Measurements from ENCODE around the gene THRA.

THRA gene

DNA sequence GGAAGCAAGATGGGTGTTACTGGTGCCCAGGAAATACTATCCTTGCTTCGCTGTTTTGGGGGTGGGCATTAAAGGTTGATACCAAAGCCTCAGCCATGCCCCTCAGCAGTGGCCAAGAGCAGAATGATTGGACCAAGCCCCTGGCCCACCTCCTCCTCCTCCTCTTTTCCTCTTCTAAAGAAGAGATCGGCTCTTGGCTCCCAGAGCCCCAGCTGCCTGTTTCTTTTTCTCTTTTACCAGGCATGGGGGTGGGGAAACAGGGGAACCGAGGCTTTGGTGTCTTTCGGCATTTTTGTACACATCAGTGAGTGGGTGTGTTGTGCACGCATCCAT, 5.8 kb downstream of the THRA start:
- DNase-seq (no peak), ATAC-seq (no peak)
- Mint-ChIP-seq H3K27me3 (no peaks in the 10 kb centered on the region), H3K4me1 (peaks cover 73% of the 10 kb centered on the region), H3K27ac (peak overlapping the region; percentile 95), H3K36me3 (ENCODE audit: low read depth) (no peaks in the 10 kb centered on the region), H3K9me3 (no peaks in the 10 kb centered on the region), H3K4me3 (peak overlapping the region; percentile 80)

GRCh38 chr17:40068917-40069750, 6.4 kb downstream of the THRA start:
- H3K4me1 Mint-ChIP-seq: peaks cover 69% of the 10 kb centered on the region
- no peaks in the 10 kb centered on the region for H3K27me3 Mint-ChIP-seq
- ATAC-seq (peak; percentile 42), DNase-seq (peak; percentile 83)
- H3K4me3 Mint-ChIP-seq: peak overlapping the region; percentile 80
- no peaks in the 10 kb centered on the region for H3K36me3 Mint-ChIP-seq (ENCODE audit: low read depth)
- peak overlapping the region; percentile 95 for H3K27ac Mint-ChIP-seq
- H3K9me3 Mint-ChIP-seq: no peaks in the 10 kb centered on the region

DNA sequence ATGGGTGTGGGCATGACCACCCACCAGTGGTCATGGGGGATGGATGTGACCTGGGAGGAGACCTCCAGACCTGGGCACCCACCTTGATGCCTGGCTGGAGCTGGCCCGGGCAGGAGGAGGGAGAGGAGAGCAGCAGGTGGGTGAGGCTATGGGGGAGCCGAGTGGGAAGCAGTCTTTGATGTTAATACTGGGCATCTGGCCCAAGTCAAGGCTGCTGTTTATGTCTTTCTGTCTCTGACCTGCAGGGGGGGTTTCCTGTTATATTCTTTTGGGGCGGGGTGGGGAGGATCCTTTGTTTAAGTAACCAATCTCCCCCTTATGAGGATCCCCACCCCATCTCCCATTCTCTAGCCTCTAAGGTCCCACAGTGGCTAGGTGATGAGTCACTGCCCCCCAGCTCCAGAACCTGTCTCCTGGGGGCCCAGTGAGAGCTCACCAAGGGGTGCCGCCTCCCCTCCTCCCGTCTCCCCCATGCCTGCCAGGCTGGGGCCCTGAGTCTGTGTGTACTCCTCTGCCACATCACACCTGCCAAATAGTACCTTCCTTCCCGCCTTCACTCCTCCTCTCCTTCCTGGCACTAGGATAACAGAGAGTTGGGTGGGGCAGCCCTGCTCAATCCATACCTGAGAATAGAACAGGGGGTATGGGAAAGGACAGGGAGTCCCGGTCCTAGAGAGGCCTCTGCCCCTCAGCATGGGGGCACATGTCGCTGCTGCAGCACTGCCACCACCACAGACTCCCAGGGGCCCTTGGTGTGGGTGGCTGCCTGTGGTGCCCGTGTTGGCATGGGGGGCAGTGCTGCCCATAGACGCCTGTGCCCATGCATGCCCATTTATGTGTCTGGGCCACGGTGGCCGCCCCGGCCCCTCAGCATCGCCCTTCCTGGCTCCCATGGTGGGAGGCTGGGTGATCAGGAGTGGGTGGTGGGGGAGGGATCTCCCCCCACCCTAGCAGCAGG, 7.3 kb downstream of the THRA start:
- peaks cover 66% of the 10 kb centered on the region for H3K4me1 Mint-ChIP-seq
- peak overlapping the region; percentile 95 for H3K27ac Mint-ChIP-seq
- peak; percentile 47 for DNase-seq
- peak; percentile 58 for ATAC-seq
- no peaks in the 10 kb centered on the region for H3K27me3 Mint-ChIP-seq
- no peaks in the 10 kb centered on the region for H3K9me3 Mint-ChIP-seq
- peak overlapping the region; percentile 80 for H3K4me3 Mint-ChIP-seq
- no peaks in the 10 kb centered on the region for H3K36me3 Mint-ChIP-seq (ENCODE audit: low read depth)

- DNase-seq: no peak
- H3K9me3 Mint-ChIP-seq: no peaks in the 10 kb centered on the region
- ATAC-seq: no peak
- no peaks in the 10 kb centered on the region for H3K27me3 Mint-ChIP-seq
- H3K27ac Mint-ChIP-seq: peak overlapping the region; percentile 95
- peak overlapping the region; percentile 26 for H3K4me3 Mint-ChIP-seq
- peaks cover 70% of the 10 kb centered on the region for H3K4me1 Mint-ChIP-seq
- no peaks in the 10 kb centered on the region for H3K36me3 Mint-ChIP-seq (ENCODE audit: low read depth)
These were observed 8.0 kb downstream of the THRA start for GRCh38 chr17:40070709-40071312.

GRCh38 chr17:40071313-40072039, 8.7 kb downstream of the THRA start:
- ATAC-seq (no peak), DNase-seq (no peak)
- peaks cover 74% of the 10 kb centered on the region for H3K4me1 Mint-ChIP-seq
- no peak overlapping the region for H3K4me3 Mint-ChIP-seq
- H3K36me3 Mint-ChIP-seq (ENCODE audit: low read depth): no peaks in the 10 kb centered on the region
- H3K9me3 Mint-ChIP-seq: no peaks in the 10 kb centered on the region
- no peaks in the 10 kb centered on the region for H3K27me3 Mint-ChIP-seq
- peak overlapping the region; percentile 95 for H3K27ac Mint-ChIP-seq

DNA sequence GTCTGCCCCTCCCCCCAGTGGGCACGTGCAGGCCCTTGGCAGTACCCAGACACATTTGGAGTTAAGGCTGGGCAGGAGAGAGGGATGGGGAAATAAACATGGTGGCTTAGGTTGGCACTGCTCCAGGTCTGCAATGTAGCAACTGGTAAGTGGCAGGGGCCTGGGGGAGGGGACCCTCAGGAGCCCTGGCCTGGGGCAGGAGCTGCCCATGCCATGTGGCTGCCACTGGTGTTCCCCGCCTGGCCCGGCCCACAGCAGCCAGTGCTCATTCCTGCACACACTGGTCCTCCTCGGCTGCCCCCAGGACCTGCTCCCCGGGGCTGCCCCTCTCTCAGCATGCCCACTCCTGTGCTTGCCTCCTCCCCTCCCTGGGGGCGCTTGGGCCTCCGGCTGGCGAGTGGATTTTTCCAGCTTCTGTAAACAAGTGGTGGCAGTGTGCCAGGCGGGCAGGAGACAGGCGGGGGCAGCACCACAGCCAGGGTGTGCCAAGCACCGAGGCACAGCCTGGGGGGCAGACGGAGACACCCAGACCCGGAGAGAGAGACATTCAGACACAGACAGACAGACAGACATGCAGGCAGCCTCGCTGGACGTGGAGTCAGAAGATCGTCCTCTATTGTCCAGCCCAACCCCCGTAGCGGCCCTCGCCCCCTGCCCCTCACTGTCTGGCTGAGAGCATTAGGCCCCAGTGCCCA, 9.4 kb downstream of the THRA start:
- H3K36me3 Mint-ChIP-seq (ENCODE audit: low read depth): no peaks in the 10 kb centered on the region
- no peak for ATAC-seq
- no peak overlapping the region for H3K27ac Mint-ChIP-seq
- H3K9me3 Mint-ChIP-seq: no peaks in the 10 kb centered on the region
- no peaks in the 10 kb centered on the region for H3K27me3 Mint-ChIP-seq
- no peak overlapping the region for H3K4me3 Mint-ChIP-seq
- peaks cover 74% of the 10 kb centered on the region for H3K4me1 Mint-ChIP-seq
- DNase-seq: no peak

DNA sequence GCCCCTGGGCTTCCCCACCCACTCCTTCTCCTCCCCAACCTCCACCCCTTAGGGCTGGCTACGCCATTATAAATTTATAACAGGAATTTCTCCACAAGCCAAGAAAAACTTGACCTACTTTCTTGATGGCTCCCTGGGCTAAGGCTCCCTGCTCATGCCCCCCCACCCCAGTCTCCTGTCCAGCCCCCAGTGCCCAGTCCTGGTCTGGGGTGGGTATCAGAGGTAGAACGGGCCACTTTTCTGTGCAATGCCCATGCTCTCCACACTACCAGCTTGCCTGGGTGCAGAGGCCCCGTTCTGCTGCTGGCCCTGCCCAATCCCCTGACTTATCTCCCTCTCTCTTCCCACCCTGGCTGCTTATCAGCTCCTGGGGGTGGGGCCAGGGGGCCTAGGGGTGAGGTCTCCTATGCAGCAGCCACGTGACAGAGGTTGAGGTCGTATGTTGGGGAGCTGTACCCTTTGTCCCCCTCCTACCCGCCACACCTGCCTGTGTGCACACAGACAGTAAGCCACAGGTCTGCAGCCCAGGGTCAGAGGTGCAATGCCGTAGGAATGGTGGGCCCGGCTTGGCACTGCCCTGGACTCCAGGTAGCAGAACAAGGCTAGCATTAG, 10.1 kb downstream of the THRA start:
- no peak overlapping the region for H3K4me3 Mint-ChIP-seq
- no peaks in the 10 kb centered on the region for H3K9me3 Mint-ChIP-seq
- H3K36me3 Mint-ChIP-seq (ENCODE audit: low read depth): no peaks in the 10 kb centered on the region
- ATAC-seq: no peak
- H3K4me1 Mint-ChIP-seq: peaks cover 67% of the 10 kb centered on the region
- no peak overlapping the region for H3K27ac Mint-ChIP-seq
- no peaks in the 10 kb centered on the region for H3K27me3 Mint-ChIP-seq
- DNase-seq: no peak

- DNase-seq (no peak), ATAC-seq (no peak)
- no peaks in the 10 kb centered on the region for H3K27me3 Mint-ChIP-seq
- H3K9me3 Mint-ChIP-seq: no peaks in the 10 kb centered on the region
- H3K4me1 Mint-ChIP-seq: peaks cover 61% of the 10 kb centered on the region
- no peaks in the 10 kb centered on the region for H3K36me3 Mint-ChIP-seq (ENCODE audit: low read depth)
- no peak overlapping the region for H3K4me3 Mint-ChIP-seq
- H3K27ac Mint-ChIP-seq: no peak overlapping the region
These were observed 10.8 kb downstream of the THRA start for GRCh38 chr17:40073454-40074174.

GRCh38 chr17:40074175-40074512, 11.4 kb downstream of the THRA start:
- Mint-ChIP-seq H3K9me3 (no peaks in the 10 kb centered on the region), H3K27ac (no peak overlapping the region), H3K27me3 (no peaks in the 10 kb centered on the region), H3K36me3 (ENCODE audit: low read depth) (no peaks in the 10 kb centered on the region), H3K4me1 (peaks cover 56% of the 10 kb centered on the region), H3K4me3 (no peak overlapping the region)
- ATAC-seq (no peak), DNase-seq (no peak)

DNA sequence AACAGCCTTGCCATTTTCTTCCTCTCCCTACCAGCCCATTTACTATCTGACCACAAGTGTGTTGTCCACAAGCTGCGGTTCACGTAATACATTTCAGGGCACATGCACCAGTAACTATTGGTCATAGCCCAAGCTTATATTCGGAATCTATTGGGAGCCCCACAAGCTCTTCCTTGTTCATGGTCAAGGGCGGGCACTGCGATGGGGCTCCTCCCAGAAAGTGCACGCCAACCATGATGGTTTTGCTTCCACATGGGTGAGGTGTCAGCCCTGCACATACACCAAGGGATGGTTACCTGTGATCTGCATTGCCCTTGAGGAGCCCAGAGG, 12.1 kb downstream of the THRA start:
- DNase-seq (no peak), ATAC-seq (no peak)
- H3K36me3 Mint-ChIP-seq (ENCODE audit: low read depth): no peaks in the 10 kb centered on the region
- H3K4me1 Mint-ChIP-seq: peaks cover 49% of the 10 kb centered on the region
- H3K27ac Mint-ChIP-seq: no peak overlapping the region
- H3K27me3 Mint-ChIP-seq: no peaks in the 10 kb centered on the region
- H3K9me3 Mint-ChIP-seq: no peaks in the 10 kb centered on the region
- no peak overlapping the region for H3K4me3 Mint-ChIP-seq

DNA sequence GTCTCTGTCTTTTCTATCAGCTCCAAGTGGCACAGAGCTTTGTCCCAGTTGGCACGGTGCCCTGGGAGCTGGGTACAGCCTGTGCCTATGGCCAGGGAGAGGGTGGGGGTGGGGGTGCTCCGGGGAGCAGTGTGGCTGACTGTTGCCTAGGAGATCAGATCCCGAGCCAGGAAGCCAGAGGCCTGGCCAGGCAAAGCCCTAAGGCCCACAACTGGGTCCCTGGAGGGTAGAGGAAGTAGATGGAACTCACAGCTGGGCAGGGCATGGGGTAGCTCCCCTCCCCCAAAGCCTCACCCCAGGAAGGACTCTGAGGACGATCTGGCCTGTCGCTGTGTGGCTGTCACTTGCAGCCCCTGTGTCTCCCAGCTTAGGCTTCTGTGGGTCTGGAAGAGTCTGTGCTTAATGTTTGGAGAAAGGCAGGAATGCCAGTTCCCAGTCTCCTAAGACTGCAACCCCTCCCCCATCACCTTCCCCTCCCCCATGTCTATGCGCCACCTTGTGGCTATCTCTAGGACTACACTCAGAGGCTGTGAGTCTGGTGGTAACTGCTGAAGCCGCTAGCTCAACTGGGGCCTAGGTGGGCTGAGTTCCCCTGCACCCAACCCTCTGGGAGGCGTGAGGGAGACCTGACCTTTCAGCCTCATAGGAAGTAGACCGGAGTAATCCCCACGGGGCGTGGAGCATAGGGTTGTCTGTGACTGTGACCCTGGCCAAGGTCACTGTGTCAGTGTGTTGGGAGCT, 12.6 kb downstream of the THRA start:
- DNase-seq (peak; percentile 73), ATAC-seq (peak; percentile 53)
- H3K4me3 Mint-ChIP-seq: no peak overlapping the region
- peaks cover 44% of the 10 kb centered on the region for H3K4me1 Mint-ChIP-seq
- H3K36me3 Mint-ChIP-seq (ENCODE audit: low read depth): no peaks in the 10 kb centered on the region
- H3K27me3 Mint-ChIP-seq: no peaks in the 10 kb centered on the region
- H3K27ac Mint-ChIP-seq: peak overlapping the region; percentile 60
- H3K9me3 Mint-ChIP-seq: no peaks in the 10 kb centered on the region

- H3K36me3 Mint-ChIP-seq (ENCODE audit: low read depth): no peaks in the 10 kb centered on the region
- H3K27ac Mint-ChIP-seq: peak overlapping the region; percentile 60
- ATAC-seq (no peak), DNase-seq (no peak)
- no peaks in the 10 kb centered on the region for H3K27me3 Mint-ChIP-seq
- no peak overlapping the region for H3K4me3 Mint-ChIP-seq
- no peaks in the 10 kb centered on the region for H3K9me3 Mint-ChIP-seq
- H3K4me1 Mint-ChIP-seq: peaks cover 37% of the 10 kb centered on the region
These were observed 13.3 kb downstream of the THRA start for GRCh38 chr17:40075942-40076498.

All from activated naive CD8-positive, alpha-beta T cell treated with anti-CD3 and anti-CD28 coated beads, Interleukin-2, amount 50 U/mL, for 24 hours (primary cell).